ENCODE measurements around the gene EIF5.

The EIF5 gene

DNA sequence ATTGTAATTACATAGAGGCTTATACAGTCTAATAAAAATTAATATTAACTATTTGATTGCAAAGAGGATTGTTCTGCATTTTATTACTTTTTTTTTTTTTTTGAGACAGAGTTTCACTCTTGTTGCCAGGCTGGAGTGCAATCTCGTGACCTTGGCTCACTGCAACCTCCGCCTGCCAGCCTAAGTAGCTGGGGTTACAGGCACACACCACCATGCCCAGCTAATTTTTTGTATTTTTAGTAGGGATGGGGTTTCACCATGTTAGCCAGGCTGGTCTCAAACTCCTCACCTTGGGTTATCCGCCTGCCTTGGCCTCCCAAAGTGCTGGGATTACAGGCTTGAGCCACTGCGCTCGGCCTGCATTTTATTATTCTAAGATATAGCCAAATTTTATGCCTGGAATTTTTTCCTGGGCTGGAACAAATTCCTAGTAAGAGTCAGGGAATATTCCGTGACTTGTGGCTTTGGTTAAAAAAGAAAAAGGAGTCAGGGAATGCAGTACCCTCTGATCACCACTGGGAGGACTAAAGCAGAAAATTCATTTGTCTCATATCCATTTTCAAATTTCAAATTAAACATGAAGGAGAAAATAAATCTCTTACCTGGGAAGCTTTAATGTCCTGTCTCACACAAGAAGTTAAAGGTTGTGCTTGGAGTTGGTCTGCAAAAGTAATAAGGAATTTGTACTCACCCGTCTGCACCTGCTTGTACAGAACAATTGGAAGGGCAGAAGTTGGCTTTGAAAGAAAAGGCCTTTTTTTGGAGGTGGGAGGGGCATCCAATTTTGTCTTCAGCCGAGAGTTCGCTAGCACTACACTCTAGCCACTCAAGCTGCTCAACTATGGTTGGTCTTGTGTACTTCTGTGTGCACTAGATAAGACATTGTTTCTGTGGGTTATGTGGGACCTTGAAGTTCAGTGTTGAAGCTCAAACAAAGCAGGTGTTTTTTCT is 59.9 kb downstream of the EIF5 start:
- no peak for DNase-seq (ENCODE audit: low read depth, low spot score)

Data from activated naive CD8-positive, alpha-beta T cell treated with anti-CD3 and anti-CD28 coated beads, Interleukin-2, amount 50 U/mL, for 16 hours (primary cell).